HG03159 (cell line): Measurements from ENCODE around the gene KCNIP1.

ENCODE experiments used
- ATAC-seq: cut with Tn5 transposase; IDR thresholded peaks from one replicate; pipeline ENCODE4 v1.9.1; 2021; ENCODE audit warnings: mild to moderate bottlenecking, moderate library complexity; ENCODE audit not compliant: unreplicated experiment

KCNIP1 gene

DNA sequence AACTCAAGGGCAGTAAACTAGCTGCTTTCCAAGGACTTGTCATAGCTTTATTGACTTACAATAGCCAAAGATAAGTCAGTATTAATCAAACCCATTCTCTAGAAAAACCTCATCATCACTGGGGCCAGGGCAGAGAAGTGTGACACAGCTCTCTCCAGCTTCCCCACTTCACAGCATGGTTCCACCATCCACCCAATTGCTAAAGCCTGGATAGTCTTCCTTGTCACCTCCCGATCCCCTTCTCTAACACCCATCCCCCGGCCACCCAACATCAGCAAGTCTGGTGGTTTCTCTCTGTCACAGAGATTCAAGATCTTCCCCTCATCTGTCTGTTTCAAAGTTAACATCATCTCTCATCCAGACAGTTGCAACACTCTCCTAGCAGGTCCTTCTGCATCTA lies 191.1 kb downstream of the KCNIP1 start:
- no peak for ATAC-seq

DNA sequence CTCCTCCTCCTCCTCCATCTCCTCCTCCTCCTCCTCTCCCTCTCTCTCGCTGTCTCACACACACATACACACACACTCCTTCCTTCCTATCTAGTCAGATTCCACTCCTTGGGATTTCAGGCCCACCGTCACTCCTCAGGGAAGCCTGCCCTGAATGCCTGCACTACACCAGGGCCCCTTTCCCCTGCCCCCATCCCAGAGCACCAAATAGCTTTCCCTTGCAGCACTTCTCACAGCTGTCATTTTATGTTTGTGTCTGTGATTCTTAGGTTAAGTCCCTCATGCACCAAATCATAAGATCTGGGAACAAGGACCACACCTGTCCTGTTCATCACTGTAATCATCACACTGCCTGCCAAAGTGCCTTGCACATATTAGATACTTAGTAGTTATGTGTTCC lies 193.2 kb downstream of the KCNIP1 start:
- no peak for ATAC-seq

DNA sequence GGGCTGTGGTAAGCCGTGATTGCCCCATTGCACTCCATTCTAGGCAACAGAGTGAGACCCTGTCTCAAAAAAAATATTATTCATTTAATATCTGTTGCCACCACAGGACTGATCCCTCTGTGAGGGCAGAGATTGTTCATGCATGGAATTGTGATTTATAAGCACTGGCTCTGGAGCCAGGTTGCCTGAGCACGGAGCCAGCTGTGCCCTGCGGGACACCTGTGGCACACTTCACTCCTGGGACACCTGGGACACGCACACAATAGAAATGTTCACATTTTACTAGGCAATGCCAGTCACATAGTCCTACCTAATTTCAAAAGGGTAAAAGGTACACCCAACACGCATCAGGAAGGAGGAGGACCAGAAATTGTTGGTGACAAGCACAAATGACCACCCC lies 196.7 kb downstream of the KCNIP1 start:
- no peak for ATAC-seq

DNA sequence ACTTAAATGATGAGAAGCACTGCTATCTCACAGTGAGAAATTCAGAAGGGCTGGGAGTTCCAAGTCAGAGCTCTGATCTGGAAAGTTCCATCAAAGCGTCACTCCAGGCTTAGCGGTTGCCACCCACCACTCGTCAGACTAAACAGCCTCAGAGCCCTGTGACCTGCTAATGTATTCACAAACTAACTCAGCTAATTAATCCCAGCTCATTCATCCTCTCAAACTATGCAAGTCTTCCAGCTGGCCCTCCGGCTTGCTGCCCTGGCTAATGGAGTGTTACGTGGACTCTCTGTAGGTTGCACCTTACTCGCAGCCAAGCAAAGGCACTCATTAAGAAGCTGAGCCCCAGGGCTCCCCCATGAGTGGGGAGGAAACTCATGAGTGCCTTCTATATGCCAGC lies 197.5 kb downstream of the KCNIP1 start:
- ATAC-seq: no peak

DNA sequence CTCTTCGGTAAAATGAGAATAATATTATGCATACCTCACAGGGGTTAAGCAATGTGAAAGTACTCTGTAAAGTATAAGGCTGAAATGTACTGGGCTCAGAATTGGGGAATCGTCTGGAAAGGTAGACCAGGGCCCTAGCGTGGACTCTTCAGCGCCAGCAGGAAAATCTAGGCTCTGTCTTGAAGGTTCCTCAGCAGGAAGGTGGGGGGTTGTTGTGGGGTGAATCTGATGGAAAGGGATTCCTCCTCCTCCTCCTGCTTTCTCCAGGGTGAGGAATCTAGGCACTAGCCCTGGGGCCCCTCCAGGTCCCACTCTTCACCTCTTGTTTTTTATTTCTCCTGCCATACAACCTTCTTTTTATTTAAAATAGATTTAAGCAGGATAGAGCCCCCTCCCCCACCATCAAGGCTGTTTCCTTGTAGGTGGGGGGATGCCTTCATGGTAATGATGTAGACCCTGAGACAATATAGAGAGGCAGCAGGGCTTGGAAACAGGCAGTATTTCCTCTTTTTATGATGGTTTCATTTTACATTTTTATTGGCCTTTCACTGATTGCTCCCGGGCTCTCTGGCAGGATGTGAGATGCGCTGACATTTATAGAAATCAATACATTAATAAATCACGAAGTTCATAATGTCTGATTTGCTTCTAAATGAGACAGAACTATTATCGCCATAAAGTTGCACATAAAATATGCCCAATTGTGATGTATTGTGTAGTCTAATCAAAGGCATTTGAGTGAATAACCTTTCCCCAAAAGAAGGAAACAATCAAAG lies 200.8 kb downstream of the KCNIP1 start:
- no peak for ATAC-seq

DNA sequence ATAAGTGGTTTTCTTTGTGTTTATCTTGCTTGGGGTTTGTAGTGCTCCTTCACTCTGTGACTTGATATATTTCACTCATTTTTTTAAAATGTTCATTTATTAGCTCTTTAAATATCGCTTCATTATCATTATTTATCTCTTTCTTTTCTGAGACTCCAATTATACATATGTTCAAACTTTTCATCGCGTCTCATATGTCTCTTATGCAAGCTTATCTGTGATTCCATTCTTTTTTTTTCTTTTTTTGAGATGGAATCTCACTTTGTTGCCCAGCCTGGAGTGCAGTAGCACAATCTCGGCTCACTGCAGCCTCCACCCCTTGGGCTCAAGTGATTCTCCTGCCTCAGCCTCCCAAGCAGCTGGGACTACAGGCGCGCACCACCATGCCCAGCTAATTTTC lies 205.8 kb downstream of the KCNIP1 start:
- ATAC-seq: no peak

DNA sequence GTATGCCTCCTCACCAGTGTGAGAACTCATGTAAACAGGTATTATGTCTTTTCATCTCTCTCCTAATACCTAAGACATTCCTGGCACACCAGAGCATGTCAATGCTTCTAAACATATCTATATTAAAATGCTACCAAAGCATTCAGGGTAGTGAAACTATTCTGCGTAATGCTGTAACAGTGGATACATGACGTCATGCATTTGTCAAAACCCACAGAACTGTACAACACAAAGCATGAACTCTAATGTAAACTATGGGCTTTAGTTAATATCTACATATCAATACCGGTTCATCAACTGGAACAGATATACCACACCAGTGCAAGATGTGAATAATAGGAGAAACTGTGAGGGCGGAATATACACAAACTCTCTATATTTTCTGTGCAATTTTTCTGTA lies 207.5 kb downstream of the KCNIP1 start:
- no peak for ATAC-seq

DNA sequence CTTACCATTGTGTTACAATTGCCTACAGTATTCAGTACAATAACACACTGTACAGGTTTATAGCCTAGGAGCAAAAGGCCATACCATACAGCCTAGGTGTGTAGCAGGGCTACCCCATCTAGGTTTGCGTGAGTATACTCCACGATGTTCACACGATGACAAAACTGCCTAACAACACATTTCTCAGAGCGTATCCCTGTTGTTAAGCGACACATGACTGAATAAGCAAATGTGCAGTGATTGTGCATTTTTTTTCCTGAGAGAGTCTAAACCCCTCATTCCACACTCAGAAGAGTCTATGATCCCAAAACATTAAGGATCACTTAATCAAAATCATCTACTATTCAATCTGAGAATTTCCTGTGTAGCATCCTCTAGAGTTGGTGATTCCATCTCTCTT lies 211.3 kb downstream of the KCNIP1 start:
- ATAC-seq: no peak

DNA sequence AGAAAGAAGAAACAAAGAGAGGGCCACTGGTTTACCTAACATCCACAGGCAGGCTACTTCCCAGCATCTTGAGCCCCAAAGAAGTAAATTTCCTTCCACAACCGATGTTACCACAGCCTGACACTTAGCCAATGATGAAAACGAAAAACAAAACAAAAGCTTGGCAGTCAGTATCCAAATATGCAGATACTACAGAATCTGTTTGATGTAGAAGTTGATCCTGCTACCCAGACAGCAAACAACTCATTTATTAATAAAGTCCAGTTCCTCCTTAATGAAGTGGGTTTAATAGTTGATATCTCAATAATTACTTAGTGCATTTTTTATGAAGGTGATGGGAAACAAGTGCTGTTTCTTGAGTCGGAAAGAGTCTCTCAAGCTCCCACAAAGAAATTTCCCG lies 212.6 kb downstream of the KCNIP1 start:
- no peak for ATAC-seq

DNA sequence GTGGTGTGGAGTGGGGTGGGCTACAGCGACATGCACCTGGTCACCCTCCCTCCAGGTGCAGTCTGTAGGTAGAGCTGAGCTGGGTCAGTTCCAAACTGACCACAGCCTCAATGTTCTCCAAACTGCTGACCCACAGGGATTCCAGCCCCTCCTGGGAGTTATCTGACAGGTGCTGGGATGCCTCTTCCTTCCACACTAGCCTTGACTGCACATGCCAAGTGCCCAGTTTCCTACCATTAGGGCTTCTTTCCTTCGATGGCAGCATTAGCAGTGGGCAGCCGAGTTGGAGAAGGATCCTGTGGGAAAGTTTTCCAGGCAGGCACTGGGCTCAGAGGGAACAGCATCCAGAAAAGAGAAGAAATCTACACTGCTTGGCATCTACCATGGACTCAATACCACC lies 215.7 kb downstream of the KCNIP1 start:
- ATAC-seq: no peak

DNA sequence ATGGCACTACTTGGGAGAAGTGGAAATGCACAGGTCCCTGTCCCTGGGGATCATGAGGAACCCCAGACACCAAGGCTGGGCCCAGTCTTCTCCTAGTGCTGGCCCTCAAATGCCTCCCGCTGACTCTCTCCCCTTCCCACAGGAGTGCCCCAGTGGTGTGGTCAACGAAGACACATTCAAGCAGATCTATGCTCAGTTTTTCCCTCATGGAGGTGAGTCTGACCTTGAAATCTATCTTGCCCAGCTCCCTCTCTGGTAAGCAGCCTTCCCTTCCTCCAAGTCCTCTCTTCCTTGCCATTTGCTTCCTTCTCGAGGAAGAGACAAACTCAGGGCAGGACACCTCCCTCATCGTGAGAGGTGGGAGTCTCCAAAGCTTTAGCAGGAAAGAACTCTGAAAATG lies 216.4 kb downstream of the KCNIP1 start:
- no peak for ATAC-seq

DNA sequence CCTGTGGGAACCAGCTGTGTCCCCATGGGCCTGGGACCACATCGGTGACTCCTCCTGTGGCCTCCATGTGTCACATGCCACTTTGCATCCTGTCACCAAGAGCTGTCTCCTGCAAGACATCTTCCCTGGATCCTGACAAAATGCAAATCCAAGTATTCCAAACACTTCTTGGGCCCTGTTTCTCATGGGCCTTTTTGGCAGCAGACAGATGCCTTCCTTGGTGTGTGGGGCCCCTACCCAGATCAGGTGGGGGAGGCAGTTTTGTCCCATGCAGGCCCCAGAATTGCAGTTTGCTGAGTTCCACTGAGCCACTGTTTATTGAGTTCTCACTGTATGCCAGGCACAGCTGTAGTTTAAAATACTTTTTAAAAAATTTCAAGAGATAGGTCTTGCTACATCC lies 217.2 kb downstream of the KCNIP1 start:
- no peak for ATAC-seq

DNA sequence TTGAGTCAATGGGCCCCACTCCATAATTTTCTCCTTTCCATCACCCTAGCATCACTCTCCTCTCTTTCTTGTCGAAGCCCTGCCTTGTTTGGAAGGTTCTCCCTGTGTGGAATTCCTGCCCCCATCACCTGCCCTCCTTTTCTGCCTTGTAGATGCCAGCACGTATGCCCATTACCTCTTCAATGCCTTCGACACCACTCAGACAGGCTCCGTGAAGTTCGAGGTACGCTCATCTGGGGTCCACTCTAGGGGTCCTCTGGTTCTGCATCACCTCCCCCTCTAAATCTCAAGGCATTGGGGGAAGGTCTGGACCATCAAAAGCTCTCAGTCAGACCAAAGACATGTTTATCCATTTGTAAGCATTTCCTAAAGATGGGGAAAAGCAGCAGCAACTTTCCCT lies 217.9 kb downstream of the KCNIP1 start:
- ATAC-seq: no peak

DNA sequence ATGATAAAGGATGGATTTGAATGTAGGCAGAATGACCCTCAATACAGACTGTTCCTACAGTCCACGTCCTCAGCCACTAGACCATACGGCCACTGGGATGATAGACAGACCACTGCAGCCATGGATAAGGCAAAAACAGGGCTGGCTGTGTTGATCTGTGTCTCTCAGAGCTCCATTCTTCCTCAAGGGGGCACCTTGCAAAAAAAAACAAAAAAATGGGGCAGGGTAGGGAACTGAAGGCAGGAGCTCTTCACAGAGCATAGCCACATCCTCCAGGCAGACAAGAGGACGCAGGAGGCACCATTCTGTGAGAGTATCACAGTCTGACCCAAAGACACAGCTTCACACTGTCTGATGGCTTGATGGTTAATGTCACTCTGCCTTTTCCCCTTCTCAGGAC lies 218.5 kb downstream of the KCNIP1 start:
- no peak for ATAC-seq

DNA sequence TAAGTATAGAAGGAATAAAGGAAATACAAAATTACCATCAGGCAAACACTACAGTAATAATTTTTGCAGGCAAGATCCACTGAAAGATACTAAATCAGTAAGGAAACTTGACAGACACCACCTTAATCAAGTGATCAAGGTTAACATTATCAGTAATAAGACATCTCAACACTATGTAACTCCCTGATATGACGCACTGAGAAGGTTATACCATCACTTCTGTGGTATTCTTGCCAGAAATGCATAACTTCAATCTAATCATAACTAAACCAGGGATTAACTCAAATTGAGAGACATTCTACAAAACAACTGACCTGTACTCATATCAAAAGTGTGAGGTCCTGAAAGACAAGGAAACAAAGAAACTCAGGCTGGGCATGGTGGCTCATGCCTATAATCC lies 227.2 kb downstream of the KCNIP1 start:
- no peak for ATAC-seq

DNA sequence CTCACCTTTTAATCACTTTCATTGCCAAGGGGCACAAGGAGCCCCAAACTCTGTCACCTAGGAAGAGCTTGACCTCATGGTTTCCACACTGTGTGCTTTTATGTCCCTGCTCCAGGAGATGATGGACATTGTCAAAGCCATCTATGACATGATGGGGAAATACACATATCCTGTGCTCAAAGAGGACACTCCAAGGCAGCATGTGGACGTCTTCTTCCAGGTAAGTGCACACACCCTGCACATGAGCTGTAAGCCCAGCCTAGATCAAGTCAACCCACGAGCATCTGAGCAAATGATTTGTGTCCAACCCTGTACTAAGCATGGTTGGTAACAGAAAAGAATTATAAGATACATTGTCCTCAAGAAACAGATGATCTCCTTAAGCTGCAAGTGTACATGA lies 228.9 kb downstream of the KCNIP1 start:
- no peak for ATAC-seq

DNA sequence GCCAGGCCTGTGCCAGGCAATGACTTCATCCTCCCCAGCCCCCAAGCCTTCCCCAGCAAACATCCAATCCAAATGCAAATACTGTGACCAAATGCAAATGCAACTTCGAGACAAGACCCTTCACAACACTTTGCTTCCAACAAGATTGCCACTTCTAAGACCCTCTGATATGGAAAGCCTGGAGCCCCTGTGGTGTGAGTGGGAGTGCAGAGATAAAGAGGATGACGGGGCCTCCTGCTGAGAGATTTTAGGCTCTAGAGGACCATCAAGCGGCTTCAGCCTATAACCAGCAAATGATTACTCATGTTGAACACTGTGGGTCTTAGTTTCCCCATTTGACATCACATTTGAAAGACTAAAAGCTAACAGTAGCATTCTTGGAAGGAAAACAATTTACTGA lies 233.1 kb downstream of the KCNIP1 start:
- no peak for ATAC-seq

DNA sequence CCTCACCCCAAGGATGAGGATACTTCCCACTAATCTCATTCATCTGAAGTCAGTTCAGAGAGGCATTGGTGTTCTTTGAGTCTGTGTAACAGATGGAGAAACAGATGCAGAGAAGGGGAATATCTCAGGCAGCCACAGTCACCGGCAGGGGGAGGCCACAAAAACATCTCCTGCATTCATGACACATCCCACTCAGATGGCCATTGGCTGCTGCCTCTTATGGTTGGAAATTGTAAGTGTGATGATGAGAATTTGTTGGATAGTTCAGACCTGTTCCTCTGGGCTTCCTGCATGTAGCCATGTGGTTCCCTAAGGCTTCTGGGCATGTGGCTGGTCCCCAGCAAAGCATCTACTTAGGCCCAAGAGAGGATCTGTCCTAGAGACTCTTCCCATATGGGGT lies 233.8 kb downstream of the KCNIP1 start:
- no peak for ATAC-seq

DNA sequence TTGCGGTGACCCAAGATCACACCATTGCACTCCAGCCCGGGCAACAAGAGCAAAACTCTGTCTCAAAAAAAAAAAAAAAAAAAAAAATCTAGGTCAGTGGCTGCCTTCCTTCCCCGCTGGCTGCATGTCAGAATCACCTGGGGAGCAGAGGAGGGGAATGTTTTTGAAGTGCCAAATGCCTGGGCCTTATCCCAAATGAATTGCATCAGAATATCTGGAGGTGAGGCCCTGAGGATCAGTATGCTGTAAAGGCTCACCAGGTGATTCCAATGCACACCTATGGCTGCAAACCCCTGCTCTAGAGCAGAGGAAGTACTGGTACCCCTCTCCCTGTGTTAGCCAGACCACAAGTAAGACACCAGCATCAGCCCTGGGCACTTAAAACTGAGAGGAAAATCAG lies 235.0 kb downstream of the KCNIP1 start:
- no peak for ATAC-seq

DNA sequence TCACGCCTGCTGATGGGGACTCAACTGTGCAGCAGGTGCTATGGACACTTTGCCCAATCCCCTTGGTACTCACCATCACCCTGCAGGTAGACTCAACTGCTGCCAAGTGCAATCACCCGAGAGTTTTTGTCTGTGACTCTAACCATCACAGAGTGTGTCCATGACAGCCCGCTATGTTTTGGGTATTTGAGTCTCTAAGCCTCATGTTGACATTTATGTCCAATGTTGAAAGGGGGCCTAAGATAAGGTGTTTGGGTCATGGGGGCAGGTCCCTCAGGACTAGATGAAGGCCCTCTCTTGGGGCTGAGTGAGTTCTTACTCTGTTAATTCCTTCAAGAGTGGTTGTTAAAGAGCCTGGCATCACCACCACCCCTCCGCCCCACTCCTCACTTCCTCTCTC lies 235.6 kb downstream of the KCNIP1 start:
- ATAC-seq: no peak

DNA sequence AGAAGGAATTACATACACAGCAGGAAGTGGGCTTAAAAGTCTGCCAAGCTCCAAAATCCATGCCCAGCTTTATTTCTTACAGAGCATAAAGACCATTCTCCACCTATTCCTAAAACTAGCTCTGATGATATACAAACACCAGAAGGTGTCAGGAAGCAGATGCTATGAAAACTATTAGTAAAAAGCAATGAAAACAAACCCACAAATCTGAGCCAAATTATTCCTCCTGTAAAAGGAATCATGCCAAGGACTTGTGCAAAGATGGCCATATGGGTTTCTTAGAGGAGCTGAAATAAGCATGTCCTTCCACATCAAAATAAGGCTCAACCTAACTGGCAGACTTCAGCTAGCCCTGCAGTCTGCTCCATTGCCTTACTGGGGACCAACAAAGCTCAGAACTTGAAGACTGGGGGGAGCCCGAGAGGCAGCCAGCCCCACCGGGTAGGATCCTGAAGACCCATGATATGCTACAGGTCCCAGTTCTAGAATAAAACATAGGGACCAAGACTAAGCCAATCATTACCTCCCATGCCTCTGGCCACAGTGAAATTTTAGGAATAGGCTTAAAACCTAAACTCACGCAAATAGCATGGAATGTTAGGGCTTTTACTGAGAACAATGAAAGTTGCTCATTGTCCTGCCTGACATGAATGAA lies 236.9 kb downstream of the KCNIP1 start:
- ATAC-seq: no peak

DNA sequence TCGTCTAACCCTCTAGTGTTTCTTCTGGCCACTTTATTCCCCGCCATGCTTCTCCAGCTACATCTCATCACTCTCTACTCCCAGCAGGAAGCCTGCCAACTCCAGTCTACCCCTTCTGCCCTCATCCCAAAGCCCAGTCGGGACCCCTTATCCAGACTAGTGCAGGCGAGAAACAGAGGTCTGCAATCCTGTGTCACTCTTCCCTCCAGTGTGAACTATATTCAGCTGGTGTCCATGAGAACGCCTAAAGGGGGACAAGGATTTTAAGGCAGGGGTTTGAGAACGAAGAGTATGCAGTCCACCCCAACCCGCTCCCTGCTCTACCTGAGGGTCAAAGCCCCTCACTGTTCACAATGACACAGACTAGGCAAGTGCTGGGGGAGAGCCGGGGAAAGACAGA lies 238.0 kb downstream of the KCNIP1 start:
- no peak for ATAC-seq

DNA sequence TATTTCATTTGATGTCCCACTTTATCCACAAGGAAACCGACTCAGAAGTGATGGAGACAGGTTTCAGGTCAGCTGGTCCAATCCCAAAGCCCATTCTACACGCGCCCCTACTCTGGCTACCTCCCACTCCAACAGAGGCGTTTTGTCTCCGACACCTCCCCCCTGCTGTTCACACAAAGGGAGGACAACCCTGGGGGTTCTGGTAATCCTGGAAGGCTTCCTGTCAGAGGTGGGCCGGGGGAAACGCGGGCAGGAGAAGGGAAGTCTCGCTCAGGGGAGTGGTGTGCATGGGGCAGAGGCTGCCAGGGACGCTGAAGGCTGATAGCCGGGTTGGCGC lies 240.0 kb downstream of the KCNIP1 start:
- no peak for ATAC-seq
